Body of pancreas (tissue), 4 donors: ENCODE measurements around the gene NOL4L.

Source experiments
- CTCF ChIP-seq, 7 experiments: fragments of 450-650 bp in 4 of 7; fragments of 200-600 bp in 3 of 7; sonication (generic) in 3 of 7; IDR thresholded peaks; one replicate each; pipeline ENCODE4 v1.5.1; 2016 to 2019; ENCODE audit warnings: antibody characterized with exemption in 7 of 7
- POLR2A ChIP-seq, 3 donors: fragments of 450-650 bp; IDR thresholded peaks; one replicate each; pipeline ENCODE4 v1.6.1; 2016; ENCODE audit warnings: antibody characterized with exemption in 3 of 3, mild to moderate bottlenecking in 2 of 3

- TF ChIP-seq CTCF (IDR thresholded peaks at IDR 0.05) (no peak), POLR2A (IDR thresholded peaks at IDR 0.05) (no peak)
Measured at GRCh38 chr20:32488066-32488838, 96.9 kb downstream of the NOL4L start.
